ENCODE results near the gene FBXO24.

- TF ChIP-seq CTCF (IDR thresholded peaks at IDR 0.05) (no peak), POLR2A (IDR thresholded peaks at IDR 0.05) (no peak), EP300 (IDR thresholded peaks at IDR 0.05) (no peak)
Observed at GRCh38 chr7:100598425-100598824, 12.3 kb downstream of the FBXO24 start.
